HCT116 (cell line): ENCODE results near the gene FXYD1. TPM values are rescaled to one million over a fixed set of nuclear protein-coding genes. Genes with fewer than 3 reads are reported as not detected.

Source experiments
- ATAC-seq: fragments of 200-7000 bp; cut with Tn5 transposase; 2 replicates; pipeline ENCODE4 v1.9.1; 2020; ENCODE audit warnings: mild to moderate bottlenecking, moderate library complexity
- BruUV-seq: library from RNA; stranded (reverse); fragments of 400-500 nt; replicated peaks from 2 replicates; lab custom pipeline; 2021; lab: Mats Ljungman, UMichigan
- CTCF ChIA-PET: fragments of 300-600 bp; sonication (Branson Sonifier 250); formaldehyde crosslinking; loops from one replicate; lab custom pipeline; 2021; ENCODE audit warnings: antibody characterized with exemption; lab: Charles Lee
- POLR2A ChIA-PET: fragments of 300-600, 350-600 bp; sonication (Branson Sonifier 250); formaldehyde crosslinking; loops from one replicate; lab custom pipeline; 2021; ENCODE audit warnings: antibody characterized with exemption; lab: Charles Lee
- RAD21 ChIA-PET, 2 experiments: fragments of 300-600 bp; sonication (Branson Sonifier 250); formaldehyde crosslinking; loops; one replicate each; lab custom pipeline; 2023; ENCODE audit warnings: low total read pairs in 2 of 2; ENCODE audit not compliant: uncharacterized antibody in 2 of 2, unreplicated experiment in 2 of 2, low non-redundant PET in 1 of 2; lab: Charles Lee
- DNase-seq: peaks from one replicate; pipeline ENCODE4 v3.0.0-alpha.2; 2010; ENCODE audit warnings: low read depth, low spot score
- H2AFZ ChIP-seq: fragments of 200-600 bp; shearing (Covaris generic), sonication (generic); 2 replicates; pipeline ENCODE4 v1.6.1; 2017; ENCODE audit warnings: low read depth, mixed run types, mixed read lengths, antibody characterized with exemption, low read length; ENCODE audit not compliant: poor library complexity, severe bottlenecking
- H3K27ac ChIP-seq: 2 replicates; pipeline ENCODE4 v1.5.1; 2012; ENCODE audit warnings: low read depth, low read length
- H3K27me3 ChIP-seq: fragments of 200-600 bp; sonication (generic); 2 replicates; pipeline ENCODE4 v1.6.1; 2016; ENCODE audit warnings: mixed run types, low read length, mixed read lengths; ENCODE audit not compliant: insufficient read depth
- H3K36me3 ChIP-seq, 2 experiments: fragments of 200-500 bp in 1 of 2; fragments of 200-600 bp in 1 of 2; sonication (Bioruptor generic) in 1 of 2; sonication (generic) in 1 of 2; 2 replicates each; pipeline versions ENCODE4 v1.5.1 to v1.6.1; 2014 to 2016; ENCODE audit warnings: low read length in 2 of 2, inconsistent platforms in 1 of 2, mixed read lengths in 1 of 2, mixed run types in 1 of 2; ENCODE audit not compliant: insufficient read depth in 2 of 2, control insufficient read depth in 1 of 2
- H3K4me1 ChIP-seq, 2 experiments: fragments of 200-600 bp in 1 of 2; sonication (generic) in 1 of 2; 2 replicates each; pipeline versions ENCODE4 v1.5.1 to v1.6.1; 2012 to 2017; ENCODE audit warnings: low read length in 2 of 2, inconsistent platforms in 1 of 2, mild to moderate bottlenecking in 1 of 2, mixed read lengths in 1 of 2, mixed run types in 1 of 2, moderate library complexity in 1 of 2; ENCODE audit not compliant: insufficient read depth in 2 of 2, control insufficient read depth in 1 of 2
- H3K4me2 ChIP-seq: fragments of 200-600 bp; sonication (generic); 2 replicates; pipeline ENCODE4 v1.6.1; 2017; ENCODE audit warnings: mixed run types, low read length, mixed read lengths
- H3K4me3 ChIP-seq, 2 experiments: fragments of 200-600 bp in 1 of 2; sonication (generic) in 1 of 2; replicated peaks in 1 of 2; 2 replicates each; pipeline ENCODE4 v1.5.1; 2011 to 2016; ENCODE audit warnings: low read length in 2 of 2, control low read depth in 1 of 2, low read depth in 1 of 2, mild to moderate bottlenecking in 1 of 2, mixed read lengths in 1 of 2, mixed run types in 1 of 2
- H3K79me2 ChIP-seq: fragments of 200-600 bp; sonication (generic); 2 replicates; pipeline ENCODE4 v1.6.1; 2017; ENCODE audit warnings: mild to moderate bottlenecking, mixed run types, low read length, moderate library complexity, mixed read lengths; ENCODE audit not compliant: insufficient read depth
- H3K9ac ChIP-seq: fragments of 200-600 bp; sonication (generic); 2 replicates; pipeline ENCODE4 v1.6.1; 2016; ENCODE audit warnings: low read length, mixed read lengths
- H3K9me2 ChIP-seq: fragments of 200-600 bp; sonication (generic), shearing (Covaris generic); 2 replicates; pipeline ENCODE4 v1.6.1; 2017; ENCODE audit warnings: mixed run types, mild to moderate bottlenecking, moderate library complexity; ENCODE audit not compliant: insufficient read depth
- H3K9me3 ChIP-seq, 2 experiments: fragments of 200-500 bp in 1 of 2; fragments of 200-600 bp in 1 of 2; sonication (Bioruptor generic) in 1 of 2; sonication (generic) in 1 of 2; 2 replicates each; pipeline ENCODE4 v1.6.1; 2014 to 2017; ENCODE audit warnings: low read length in 2 of 2, mixed read lengths in 2 of 2, inconsistent platforms in 1 of 2, low read depth in 1 of 2, mild to moderate bottlenecking in 1 of 2, mixed run types in 1 of 2, moderate library complexity in 1 of 2; ENCODE audit not compliant: control insufficient read depth in 1 of 2, insufficient read depth in 1 of 2
- H4K20me1 ChIP-seq: fragments of 200-600 bp; sonication (generic), shearing (Covaris generic); 2 replicates; pipeline ENCODE4 v1.6.1; 2017; ENCODE audit warnings: mixed run types, mild to moderate bottlenecking, moderate library complexity; ENCODE audit not compliant: insufficient read depth
- CBX3 ChIP-seq: IDR thresholded peaks from 2 replicates; pipeline ENCODE4 v1.6.1; 2012; ENCODE audit warnings: low read depth
- CEBPB ChIP-seq: IDR thresholded peaks from 2 replicates; pipeline ENCODE4 v1.6.1; 2012; ENCODE audit warnings: low read depth
- EGR1 ChIP-seq: IDR thresholded peaks from 2 replicates; pipeline ENCODE4 v1.6.1; 2012; ENCODE audit warnings: low read depth
- POLR2A ChIP-seq: IDR thresholded peaks from 2 replicates; pipeline ENCODE4 v1.7.0; 2011; ENCODE audit warnings: borderline replicate concordance; ENCODE audit not compliant: insufficient read depth, insufficient read length; ENCODE audit errors: extremely low read depth
- POLR2AphosphoS5 ChIP-seq: IDR thresholded peaks from 2 replicates; pipeline ENCODE4 v1.6.1; 2011; ENCODE audit warnings: mild to moderate bottlenecking, low read depth, low read length, moderate library complexity
- SIN3A ChIP-seq: IDR thresholded peaks from 2 replicates; pipeline ENCODE4 v1.6.1; 2012; ENCODE audit warnings: low read depth
- SP1 ChIP-seq: IDR thresholded peaks from 2 replicates; pipeline ENCODE4 v1.6.1; 2012; ENCODE audit warnings: low read depth
- TCF7L2 ChIP-seq: IDR thresholded peaks from 2 replicates; pipeline ENCODE4 v1.7.0; 2011; ENCODE audit warnings: borderline replicate concordance, inconsistent platforms; ENCODE audit not compliant: insufficient read depth, insufficient read length; ENCODE audit errors: extremely low read depth
- YY1 ChIP-seq: IDR thresholded peaks from 2 replicates; pipeline ENCODE4 v1.6.1; 2011; ENCODE audit warnings: low read length, low read depth, moderate library complexity, mild to moderate bottlenecking; ENCODE audit not compliant: insufficient replicate concordance; ENCODE audit errors: extremely low read depth
- ZFX ChIP-seq: fragments of 450-650 bp; IDR thresholded peaks from 2 replicates; pipeline ENCODE4 v1.6.1; 2017
- ZNF274 ChIP-seq: fragments of 200-500 bp; sonication (Bioruptor generic); IDR thresholded peaks from 2 replicates; pipeline ENCODE4 v1.6.1; 2014; ENCODE audit warnings: mild to moderate bottlenecking, low read depth, low read length, inconsistent platforms
- intact Hi-C: fragments of 100-400 bp; cut with micrococcal nuclease; formaldehyde crosslinking; loops from 2 replicates; pipeline ENCODE4 v1.10.0; 2022
- total RNA-seq: library from RNA; stranded (reverse); gene quantifications from one replicate; pipeline ENCODE4 v1.2.1, GENCODE V29; 2021; ENCODE audit not compliant: unreplicated experiment
- TF ChIP-seq, protein P1 (sequence below): IDR thresholded peaks from 2 replicates; pipeline ENCODE4 v1.6.1; 2012
- TF ChIP-seq, protein P2 (sequence below): IDR thresholded peaks from 2 replicates; pipeline ENCODE4 v1.6.1; 2011; ENCODE audit warnings: mild to moderate bottlenecking, low read length, moderate library complexity; ENCODE audit not compliant: insufficient replicate concordance; ENCODE audit errors: extremely low read depth

Gene FXYD1
- total RNA-seq, 1 experiment from 2014 or later = 7.8 TPM

GRCh38 chr19:35154525-35155406 is 16.1 kb downstream of the FXYD1 start, which contains the start of gene FXYD5:
Gene FXYD5, plus strand, starts transcription at chr19:35154735. Its CDS starts 816 bp downstream, at chr19:35155551.
- Histone ChIP-seq H3K27ac (peak within 1 kb of the TSS; percentile 87), H3K36me3 (peaks cover 6 to 32% of the 10 kb centered on the region in 2 experiments; a peak in 3 of 4 replicates)
- ATAC-seq = peak; percentile 79
- no peak for TF ChIP-seq ZNF274
- TF ChIP-seq TCF7L2 = no peak
- TF ChIP-seq CEBPB = no peak
- TF ChIP-seq ZFX = peak; percentile 38
- TF ChIP-seq, protein P1, sequence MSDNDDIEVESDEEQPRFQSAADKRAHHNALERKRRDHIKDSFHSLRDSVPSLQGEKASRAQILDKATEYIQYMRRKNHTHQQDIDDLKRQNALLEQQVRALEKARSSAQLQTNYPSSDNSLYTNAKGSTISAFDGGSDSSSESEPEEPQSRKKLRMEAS = peak; percentile 76
- TF ChIP-seq SIN3A = peak; percentile 80; the same call in 1 of the 2 replicates
- TF ChIP-seq POLR2A = peak; percentile 41
- TF ChIP-seq CBX3 = no peak
- peak; percentile 81 for TF ChIP-seq POLR2AphosphoS5
- TF ChIP-seq, protein P2, sequence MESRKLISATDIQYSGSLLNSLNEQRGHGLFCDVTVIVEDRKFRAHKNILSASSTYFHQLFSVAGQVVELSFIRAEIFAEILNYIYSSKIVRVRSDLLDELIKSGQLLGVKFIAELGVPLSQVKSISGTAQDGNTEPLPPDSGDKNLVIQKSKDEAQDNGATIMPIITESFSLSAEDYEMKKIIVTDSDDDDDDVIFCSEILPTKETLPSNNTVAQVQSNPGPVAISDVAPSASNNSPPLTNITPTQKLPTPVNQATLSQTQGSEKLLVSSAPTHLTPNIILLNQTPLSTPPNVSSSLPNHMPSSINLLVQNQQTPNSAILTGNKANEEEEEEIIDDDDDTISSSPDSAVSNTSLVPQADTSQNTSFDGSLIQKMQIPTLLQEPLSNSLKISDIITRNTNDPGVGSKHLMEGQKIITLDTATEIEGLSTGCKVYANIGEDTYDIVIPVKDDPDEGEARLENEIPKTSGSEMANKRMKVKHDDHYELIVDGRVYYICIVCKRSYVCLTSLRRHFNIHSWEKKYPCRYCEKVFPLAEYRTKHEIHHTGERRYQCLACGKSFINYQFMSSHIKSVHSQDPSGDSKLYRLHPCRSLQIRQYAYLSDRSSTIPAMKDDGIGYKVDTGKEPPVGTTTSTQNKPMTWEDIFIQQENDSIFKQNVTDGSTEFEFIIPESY = no peak
- peak; percentile 29; the same call in 1 of the 2 replicates for TF ChIP-seq EGR1
- no peak for TF ChIP-seq SP1
- peak; percentile 23 for TF ChIP-seq YY1
- TF ChIP-seq, all 23 proteins: peak for 7
- H3K9ac ChIP-seq = peak within 1 kb of the TSS; percentile 93
- ChIA-PET RAD21 (interaction anchor here (0.6 kb wide), 2 partner anchors 14 to 115 kb away, joined by 3 to 5 read pairs; no protein-coding TSS in a partner anchor), CTCF (interaction anchor here (0.7 to 1.5 kb wide), 7 partner anchors 9 to 99 kb away, joined by 3 to 5 read pairs (median 5); partner anchors contain the start of gene LGI4), POLR2A (no interaction called here)
- intact Hi-C loops = no loop called here
- H3K27me3 ChIP-seq = no peaks in the 10 kb centered on the region
- peaks cover 30% of the 10 kb centered on the region; the same call in 1 of the 2 replicates for H3K79me2 ChIP-seq
- peak within 1 kb of the TSS; percentile 98 for H3K4me2 ChIP-seq
- H3K4me3 ChIP-seq = peak within 1 kb of the TSS; percentile 75 to 95
- no peak for DNase-seq
- H3K9me3 ChIP-seq = no peaks in the 10 kb centered on the region
- peaks cover 8 to 42% of the 10 kb centered on the region in 2 experiments for H3K4me1 ChIP-seq
- H2AFZ ChIP-seq = no peak within 1 kb of the TSS
- no TSS peak for BruUV-seq
- H3K9me2 ChIP-seq = no peaks in the 10 kb centered on the region
- H4K20me1 ChIP-seq = no peaks in the 10 kb centered on the region
